Karpas-422 (cell line): Measurements from ENCODE around the gene PIEZO1. TPM values are rescaled to one million over a fixed set of nuclear protein-coding genes. Genes with fewer than 3 reads are reported as not detected.

Experiments
- DNase-seq: peaks from one replicate; pipeline ENCODE4 v3.0.0-alpha.2; 2015
- H2AFZ ChIP-seq: fragments of 200-600 bp; sonication (generic); 2 replicates; pipeline ENCODE4 v1.6.1; 2014; ENCODE audit warnings: antibody characterized with exemption, low read length, mixed read lengths
- H3K27ac ChIP-seq: fragments of 200-600 bp; sonication (generic); 2 replicates; pipeline ENCODE4 v1.5.1; 2014; ENCODE audit warnings: mild to moderate bottlenecking, low read length, moderate library complexity
- H3K27me3 ChIP-seq: fragments of 200-600 bp; sonication (generic); 2 replicates; pipeline ENCODE4 v1.6.1; 2014; ENCODE audit warnings: low read length, mixed read lengths
- H3K36me3 ChIP-seq: fragments of 200-600 bp; sonication (generic); 2 replicates; pipeline ENCODE4 v1.6.1; 2014; ENCODE audit warnings: low read length, mixed read lengths; ENCODE audit not compliant: insufficient read depth
- H3K4me1 ChIP-seq: fragments of 200-600 bp; sonication (generic); 2 replicates; pipeline ENCODE4 v1.6.1; 2014; ENCODE audit warnings: mild to moderate bottlenecking, low read length, mixed read lengths
- H3K4me2 ChIP-seq: fragments of 200-600 bp; sonication (generic); 2 replicates; pipeline ENCODE4 v1.6.1; 2014; ENCODE audit warnings: low read length, low read depth, mild to moderate bottlenecking; ENCODE audit not compliant: poor library complexity, severe bottlenecking
- H3K4me3 ChIP-seq: fragments of 200-600 bp; sonication (generic); 2 replicates; pipeline ENCODE4 v1.5.1; 2014; ENCODE audit warnings: mild to moderate bottlenecking, antibody characterized with exemption, low read length, mixed read lengths
- H3K79me2 ChIP-seq: fragments of 200-600 bp; sonication (generic); 2 replicates; pipeline ENCODE4 v1.6.1; 2014; ENCODE audit warnings: mild to moderate bottlenecking, low read length, mixed read lengths
- H3K9ac ChIP-seq: fragments of 200-600 bp; sonication (generic); 2 replicates; pipeline ENCODE4 v1.6.0; 2014; ENCODE audit warnings: low read length
- H3K9me2 ChIP-seq: fragments of 200-600 bp; sonication (generic), shearing (Covaris generic); replicated peaks from 2 replicates; pipeline ENCODE4 v1.6.0; 2014; ENCODE audit warnings: mild to moderate bottlenecking, low read length, moderate library complexity; ENCODE audit not compliant: insufficient read depth
- H3K9me3 ChIP-seq: fragments of 300-700, 200-600 bp; sonication (generic); 2 replicates; pipeline ENCODE4 v1.6.1; 2014; ENCODE audit warnings: low read length, mixed read lengths
- H4K20me1 ChIP-seq: fragments of 200-600 bp; sonication (generic); 2 replicates; pipeline ENCODE4 v1.6.1; 2014; ENCODE audit warnings: mild to moderate bottlenecking, antibody characterized with exemption, low read length, low read depth; ENCODE audit not compliant: insufficient read depth
- total RNA-seq: library from RNA; depleted of rRNA; stranded (reverse); fragments of >200 nt; shearing (Covaris generic); gene quantifications from 2 replicates; pipeline ENCODE4 v1.2.3, GENCODE V29; 2014; ENCODE audit warnings: low replicate concordance

Gene PIEZO1
- total RNA-seq, 1 experiment from 2014 or later = 1.8 TPM

GRCh38 chr16:88747588-88748301 is 37.3 kb downstream of the PIEZO1 start:
- H3K36me3 ChIP-seq = no peaks in the 10 kb centered on the region
- H3K4me3 ChIP-seq = no peak overlapping the region
- H3K9me3 ChIP-seq = no peaks in the 10 kb centered on the region
- no peak overlapping the region for H2AFZ ChIP-seq
- H3K4me2 ChIP-seq = no peak overlapping the region
- peaks cover 17% of the 10 kb centered on the region for H3K4me1 ChIP-seq
- no peaks in the 10 kb centered on the region for H3K27me3 ChIP-seq
- no peak overlapping the region for H3K27ac ChIP-seq
- DNase-seq = peak; percentile 86
- H3K9me2 ChIP-seq = no peaks in the 10 kb centered on the region
- H3K9ac ChIP-seq = no peak overlapping the region
- no peaks in the 10 kb centered on the region; the same call in 1 of the 2 replicates for H4K20me1 ChIP-seq
- no peaks in the 10 kb centered on the region for H3K79me2 ChIP-seq

GRCh38 chr16:88746506-88746905 is 38.5 kb downstream of the PIEZO1 start:
- H3K4me1 ChIP-seq = peaks cover 17% of the 10 kb centered on the region
- no peaks in the 10 kb centered on the region for H3K9me2 ChIP-seq
- no peak for DNase-seq
- H2AFZ ChIP-seq = no peak overlapping the region
- H3K4me3 ChIP-seq = no peak overlapping the region
- no peaks in the 10 kb centered on the region for H3K79me2 ChIP-seq
- no peaks in the 10 kb centered on the region for H3K9me3 ChIP-seq
- H3K4me2 ChIP-seq = no peak overlapping the region
- H4K20me1 ChIP-seq = no peaks in the 10 kb centered on the region; the same call in 1 of the 2 replicates
- H3K27ac ChIP-seq = no peak overlapping the region
- H3K36me3 ChIP-seq = no peaks in the 10 kb centered on the region
- H3K27me3 ChIP-seq = no peaks in the 10 kb centered on the region
- no peak overlapping the region for H3K9ac ChIP-seq

DNA sequence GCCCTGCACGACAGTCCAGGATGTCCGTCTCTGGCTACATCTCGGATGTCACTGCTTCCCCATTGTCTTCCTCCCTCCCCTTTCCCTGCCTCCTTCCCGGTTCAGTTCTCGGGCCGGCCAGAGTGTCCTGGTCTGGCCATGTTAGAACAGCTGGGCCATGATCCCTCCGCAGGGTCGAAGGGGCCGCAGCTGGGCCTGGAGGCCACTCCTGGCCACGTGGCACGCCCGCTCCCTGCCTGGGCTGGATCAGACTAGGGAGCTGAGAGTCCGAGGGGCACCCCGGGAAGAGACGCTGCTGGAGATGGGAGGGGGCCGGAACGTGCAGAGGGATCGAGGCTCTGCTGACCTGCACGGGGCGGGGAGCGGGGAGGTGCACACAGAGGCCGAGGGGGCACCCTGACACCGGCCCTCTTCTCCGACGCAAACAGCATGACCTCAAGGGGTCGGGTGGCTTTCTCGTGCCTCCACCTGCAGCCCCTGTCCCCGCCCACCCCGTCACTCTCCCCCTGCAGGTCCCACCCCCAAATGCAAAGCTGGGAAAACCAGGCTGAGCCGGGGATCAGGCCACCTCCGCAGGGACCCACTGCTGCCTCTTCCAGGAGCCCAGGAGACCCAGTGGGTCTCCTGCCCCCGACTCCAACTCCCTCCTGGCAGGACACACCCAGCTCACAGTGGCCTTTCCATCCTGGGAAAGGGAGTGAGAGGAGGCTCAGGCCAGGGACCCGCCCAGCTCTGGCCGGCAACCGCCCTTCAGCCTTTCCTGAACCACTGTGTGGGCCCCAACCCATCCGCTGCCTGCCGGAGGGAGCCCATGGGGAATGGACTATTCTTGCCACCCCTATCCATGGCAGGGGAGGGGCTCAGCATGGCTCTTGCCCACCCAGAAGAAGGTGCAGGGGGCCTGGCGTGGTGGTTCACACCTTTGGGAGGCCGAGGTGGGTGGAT is 40.2 kb downstream of the PIEZO1 start:
- Histone ChIP-seq H3K36me3 (no peaks in the 10 kb centered on the region), H3K4me2 (peak overlapping the region; percentile 37), H3K9me2 (no peaks in the 10 kb centered on the region), H3K27ac (no peak overlapping the region), H3K9me3 (no peaks in the 10 kb centered on the region), H3K79me2 (no peaks in the 10 kb centered on the region), H3K27me3 (no peaks in the 10 kb centered on the region), H3K4me1 (peaks cover 17% of the 10 kb centered on the region), H3K4me3 (no peak overlapping the region), H2AFZ (no peak overlapping the region), H3K9ac (no peak overlapping the region), H4K20me1 (no peaks in the 10 kb centered on the region; the same call in 1 of the 2 replicates)
- no peak for DNase-seq

DNA sequence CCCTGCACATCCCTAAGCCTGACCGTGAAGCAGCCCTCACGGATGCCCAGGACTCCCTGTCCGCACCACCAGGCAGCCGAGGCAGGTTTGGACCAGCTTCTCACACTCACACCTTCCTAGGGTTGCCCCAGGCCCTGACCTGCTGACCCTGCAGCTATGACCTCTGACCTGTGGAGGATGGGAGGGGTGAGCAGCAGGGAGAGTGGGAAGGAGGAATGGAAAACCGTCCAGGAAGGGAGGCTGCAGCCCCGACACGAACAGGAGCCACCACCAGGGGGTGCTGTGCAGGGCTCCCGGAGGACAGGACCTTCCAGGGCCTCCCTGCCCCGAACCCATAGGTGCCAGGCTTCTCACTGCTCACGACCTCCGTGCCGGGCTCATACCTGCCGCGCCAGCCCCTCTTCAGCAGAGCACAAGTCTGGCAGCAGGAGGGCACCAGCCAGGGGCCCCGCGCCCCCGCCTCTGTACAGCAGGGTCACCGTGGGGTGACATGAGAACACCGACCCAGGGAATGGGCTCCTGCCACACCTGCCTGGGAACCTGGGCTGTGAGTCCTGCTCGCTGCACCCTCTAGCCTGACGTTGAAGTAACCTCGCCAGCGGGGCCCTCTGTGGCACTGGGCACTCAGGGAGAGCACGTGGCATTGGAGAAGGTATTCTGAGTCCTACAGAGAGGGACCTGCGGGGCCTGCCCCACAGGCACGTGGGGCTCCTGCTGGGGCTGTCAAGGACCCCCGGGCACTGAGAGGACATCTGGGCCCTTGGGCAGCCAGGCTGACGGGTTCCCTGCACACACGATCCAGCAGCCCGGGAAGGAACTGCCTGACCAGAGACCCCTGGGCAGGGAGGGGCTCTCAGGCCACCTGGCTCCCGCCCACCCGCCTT is 41.1 kb downstream of the PIEZO1 start:
- H3K36me3 ChIP-seq = no peaks in the 10 kb centered on the region
- peaks cover 17% of the 10 kb centered on the region for H3K4me1 ChIP-seq
- no peak overlapping the region for H3K4me3 ChIP-seq
- no peaks in the 10 kb centered on the region for H3K79me2 ChIP-seq
- no peak overlapping the region for H3K27ac ChIP-seq
- DNase-seq = peak; percentile 88
- H2AFZ ChIP-seq = no peak overlapping the region
- H3K4me2 ChIP-seq = no peak overlapping the region
- no peaks in the 10 kb centered on the region for H3K9me3 ChIP-seq
- H3K9me2 ChIP-seq = no peaks in the 10 kb centered on the region
- no peaks in the 10 kb centered on the region; the same call in 1 of the 2 replicates for H4K20me1 ChIP-seq
- no peaks in the 10 kb centered on the region for H3K27me3 ChIP-seq
- H3K9ac ChIP-seq = no peak overlapping the region

DNA sequence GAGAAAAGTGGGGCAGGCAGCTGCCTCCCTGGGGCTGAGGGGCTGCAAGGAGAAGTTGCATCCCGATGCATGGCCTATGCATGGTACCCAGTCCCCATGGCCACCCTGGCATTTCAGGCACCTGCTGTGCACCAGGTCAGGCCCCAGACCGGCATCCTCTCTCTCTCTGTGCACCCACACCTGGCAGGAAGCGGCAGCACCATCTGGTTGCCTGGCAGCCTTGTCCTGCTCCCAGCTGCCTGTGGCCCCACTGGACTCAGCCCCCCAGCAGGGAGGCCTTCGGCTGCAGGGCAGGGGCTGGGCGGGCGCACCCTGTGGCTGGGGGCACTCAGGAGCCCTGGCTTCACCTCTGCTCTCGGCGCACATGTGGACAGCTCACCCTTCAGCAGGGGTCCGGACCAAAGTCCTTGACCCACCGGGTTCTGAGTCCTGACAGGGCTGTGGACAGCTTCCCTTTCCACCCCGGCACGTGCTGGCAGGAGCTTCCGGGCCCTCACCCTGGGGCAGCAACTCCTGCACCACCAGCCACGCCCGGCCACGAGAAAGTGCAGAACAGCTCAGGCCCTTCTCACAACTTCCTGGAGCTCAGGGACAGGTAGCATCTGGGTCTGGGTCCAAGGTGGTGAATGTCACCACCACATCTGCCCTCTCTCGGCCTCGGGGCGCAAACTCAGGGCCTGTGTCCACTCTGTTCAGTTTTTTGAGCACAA is 42.0 kb downstream of the PIEZO1 start:
- Histone ChIP-seq H3K9ac (no peak overlapping the region), H3K4me2 (no peak overlapping the region), H2AFZ (no peak overlapping the region), H3K79me2 (no peaks in the 10 kb centered on the region), H3K9me3 (no peaks in the 10 kb centered on the region), H3K9me2 (no peaks in the 10 kb centered on the region), H3K27ac (no peak overlapping the region), H3K4me1 (peaks cover 20% of the 10 kb centered on the region), H4K20me1 (no peaks in the 10 kb centered on the region; the same call in 1 of the 2 replicates), H3K36me3 (no peaks in the 10 kb centered on the region), H3K4me3 (no peak overlapping the region), H3K27me3 (no peaks in the 10 kb centered on the region)
- DNase-seq = no peak

DNA sequence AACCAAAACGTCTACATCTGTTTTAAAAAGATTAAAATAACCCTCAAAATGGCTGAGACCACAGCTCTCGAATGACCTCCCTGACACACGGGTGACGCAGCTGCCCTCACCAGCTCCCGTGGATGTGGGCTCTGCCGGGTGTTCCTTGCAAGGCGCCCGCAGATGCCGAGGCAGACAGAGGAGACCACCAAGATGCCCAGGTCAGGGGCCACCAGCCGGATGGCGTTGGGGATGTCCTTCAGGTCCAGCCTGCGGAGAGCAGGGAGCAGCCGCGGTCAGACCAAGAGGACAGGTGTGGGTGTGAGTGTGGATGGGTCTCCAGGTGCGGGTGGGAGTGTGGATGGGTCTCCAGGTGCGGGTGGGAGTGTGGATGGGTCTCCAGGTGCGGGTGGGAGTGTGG is 43.7 kb downstream of the PIEZO1 start:
- H3K36me3 ChIP-seq = no peaks in the 10 kb centered on the region
- peaks cover 26% of the 10 kb centered on the region for H3K4me1 ChIP-seq
- DNase-seq = no peak
- no peaks in the 10 kb centered on the region for H3K79me2 ChIP-seq
- no peaks in the 10 kb centered on the region; the same call in 1 of the 2 replicates for H4K20me1 ChIP-seq
- no peaks in the 10 kb centered on the region for H3K9me2 ChIP-seq
- no peak overlapping the region for H3K4me3 ChIP-seq
- H3K27me3 ChIP-seq = no peaks in the 10 kb centered on the region
- H3K4me2 ChIP-seq = no peak overlapping the region
- H2AFZ ChIP-seq = no peak overlapping the region
- no peak overlapping the region for H3K9ac ChIP-seq
- H3K27ac ChIP-seq = no peak overlapping the region
- no peaks in the 10 kb centered on the region for H3K9me3 ChIP-seq

- no peak overlapping the region for H3K4me2 ChIP-seq
- H3K27me3 ChIP-seq = no peaks in the 10 kb centered on the region
- no peak overlapping the region for H3K4me3 ChIP-seq
- peaks cover 21% of the 10 kb centered on the region for H3K4me1 ChIP-seq
- no peak overlapping the region for H3K27ac ChIP-seq
- no peak overlapping the region for H3K9ac ChIP-seq
- no peaks in the 10 kb centered on the region for H3K79me2 ChIP-seq
- DNase-seq = no peak
- H4K20me1 ChIP-seq = no peaks in the 10 kb centered on the region; the same call in 1 of the 2 replicates
- H3K36me3 ChIP-seq = no peaks in the 10 kb centered on the region
- H3K9me3 ChIP-seq = no peaks in the 10 kb centered on the region
- no peaks in the 10 kb centered on the region for H3K9me2 ChIP-seq
- no peak overlapping the region for H2AFZ ChIP-seq
These were observed 44.3 kb downstream of the PIEZO1 start for GRCh38 chr16:88740727-88741055.
